Liver (tissue), 3 donors: ENCODE data around the gene GRIN1.

Experiments
- CTCF ChIP-seq: fragments of 150-350 bp; IDR thresholded peaks from 2 replicates; pipeline ENCODE4 v1.5.1; 2017; ENCODE audit warnings: improper control_type of control experiment, low read depth, low read length; ENCODE audit not compliant: missing input control
- EGR1 ChIP-seq, 2 donors: IDR thresholded peaks; 2 replicates each; pipeline ENCODE4 v1.6.1; 2016 to 2018; ENCODE audit warnings: antibody characterized with exemption in 2 of 2, low read depth in 2 of 2
- YY1 ChIP-seq: IDR thresholded peaks from 2 replicates; pipeline ENCODE4 v1.6.1; 2016; ENCODE audit warnings: antibody characterized with exemption, mild to moderate bottlenecking
- donor health status: healthy.
- donor health status: healthy.

- TF ChIP-seq EGR1 (IDR thresholded peaks at IDR 0.05; ENCODE audit: low read depth in 2 of 2) (no peak), CTCF (no peak), YY1 (no peak)
These were observed 31.0 kb downstream of the GRIN1 start, which contains the start of gene LRRC26 for GRCh38 chr9:137169896-137170358.
